HepG2 (cell line): ENCODE data around the gene SYS1. TPM values are rescaled to one million over a fixed set of nuclear protein-coding genes. Genes with fewer than 3 reads are reported as not detected.

Source experiments
- ZSCAN22 ChIP-seq: sonication (generic); formaldehyde crosslinking; IDR thresholded peaks from 2 replicates; pipeline ENCODE4 v1.4.0; 2020; ENCODE audit warnings: mild to moderate bottlenecking, missing genetic modification reagents
- polyA plus RNA-seq, 8 experiments: library from polyadenylated mRNA; depleted of rRNA in 3 of 8; stranded (reverse) in 7 of 8; unstranded in 1 of 8; fragments of >200 nt; fragmentation: Illumina TruSeq in 4 of 8; extraction: Trizol in 4 of 8; gene quantifications; 2 replicates each; pipeline versions ENCODE4 v1.2.1 to v1.2.3, GENCODE V29; 2011 to 2016; ENCODE audit warnings: low read depth in 4 of 8, missing spikeins in 1 of 8, mixed read lengths in 1 of 8; ENCODE audit not compliant: insufficient read depth in 1 of 8
- total RNA-seq, 5 experiments: library from RNA; depleted of rRNA; stranded (reverse); fragments of >200 nt; fragmentation: Illumina TruSeq; extraction: Trizol; gene quantifications; 2 replicates each; pipeline ENCODE4 v1.2.3, GENCODE V29; 2016; ENCODE audit warnings: low read depth in 1 of 5
- TF ChIP-seq, protein P1 (sequence below): sonication (generic); formaldehyde crosslinking; IDR thresholded peaks from 2 replicates; pipeline ENCODE4 v1.4.0; 2020; ENCODE audit warnings: mild to moderate bottlenecking, missing genetic modification reagents
- TF ChIP-seq, protein P2 (sequence below): sonication (generic); formaldehyde crosslinking; IDR thresholded peaks from 2 replicates; pipeline ENCODE4 v1.5.0; 2020; ENCODE audit warnings: mild to moderate bottlenecking, missing genetic modification reagents

The SYS1 gene
- total and polyA plus RNA-seq, 2 of the 13 experiments (the other 11 are each of a cell fraction or from before 2014, with no cell fraction given) = 38.3 to 65.6 TPM

DNA sequence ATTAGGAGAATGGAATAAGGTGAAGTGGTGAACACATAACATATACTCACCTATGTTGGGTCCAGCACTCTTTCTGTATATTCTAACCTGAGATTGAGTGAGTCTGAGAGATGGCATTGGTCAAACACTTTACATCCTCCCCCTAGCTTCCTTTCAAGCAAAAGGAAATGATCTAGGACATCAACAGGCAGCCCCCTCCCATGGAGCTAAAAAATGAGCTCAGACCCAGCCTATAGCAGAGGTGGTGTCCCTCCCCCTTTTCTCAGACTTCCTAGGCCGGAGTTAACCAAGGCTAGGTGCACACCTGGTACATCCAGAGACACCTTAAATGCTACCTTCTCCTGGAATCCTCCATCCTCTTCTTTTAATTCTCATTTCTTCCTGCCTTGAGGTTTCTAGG is 9.2 kb upstream of the SYS1 start (continued):
- TF ChIP-seq, protein P1, sequence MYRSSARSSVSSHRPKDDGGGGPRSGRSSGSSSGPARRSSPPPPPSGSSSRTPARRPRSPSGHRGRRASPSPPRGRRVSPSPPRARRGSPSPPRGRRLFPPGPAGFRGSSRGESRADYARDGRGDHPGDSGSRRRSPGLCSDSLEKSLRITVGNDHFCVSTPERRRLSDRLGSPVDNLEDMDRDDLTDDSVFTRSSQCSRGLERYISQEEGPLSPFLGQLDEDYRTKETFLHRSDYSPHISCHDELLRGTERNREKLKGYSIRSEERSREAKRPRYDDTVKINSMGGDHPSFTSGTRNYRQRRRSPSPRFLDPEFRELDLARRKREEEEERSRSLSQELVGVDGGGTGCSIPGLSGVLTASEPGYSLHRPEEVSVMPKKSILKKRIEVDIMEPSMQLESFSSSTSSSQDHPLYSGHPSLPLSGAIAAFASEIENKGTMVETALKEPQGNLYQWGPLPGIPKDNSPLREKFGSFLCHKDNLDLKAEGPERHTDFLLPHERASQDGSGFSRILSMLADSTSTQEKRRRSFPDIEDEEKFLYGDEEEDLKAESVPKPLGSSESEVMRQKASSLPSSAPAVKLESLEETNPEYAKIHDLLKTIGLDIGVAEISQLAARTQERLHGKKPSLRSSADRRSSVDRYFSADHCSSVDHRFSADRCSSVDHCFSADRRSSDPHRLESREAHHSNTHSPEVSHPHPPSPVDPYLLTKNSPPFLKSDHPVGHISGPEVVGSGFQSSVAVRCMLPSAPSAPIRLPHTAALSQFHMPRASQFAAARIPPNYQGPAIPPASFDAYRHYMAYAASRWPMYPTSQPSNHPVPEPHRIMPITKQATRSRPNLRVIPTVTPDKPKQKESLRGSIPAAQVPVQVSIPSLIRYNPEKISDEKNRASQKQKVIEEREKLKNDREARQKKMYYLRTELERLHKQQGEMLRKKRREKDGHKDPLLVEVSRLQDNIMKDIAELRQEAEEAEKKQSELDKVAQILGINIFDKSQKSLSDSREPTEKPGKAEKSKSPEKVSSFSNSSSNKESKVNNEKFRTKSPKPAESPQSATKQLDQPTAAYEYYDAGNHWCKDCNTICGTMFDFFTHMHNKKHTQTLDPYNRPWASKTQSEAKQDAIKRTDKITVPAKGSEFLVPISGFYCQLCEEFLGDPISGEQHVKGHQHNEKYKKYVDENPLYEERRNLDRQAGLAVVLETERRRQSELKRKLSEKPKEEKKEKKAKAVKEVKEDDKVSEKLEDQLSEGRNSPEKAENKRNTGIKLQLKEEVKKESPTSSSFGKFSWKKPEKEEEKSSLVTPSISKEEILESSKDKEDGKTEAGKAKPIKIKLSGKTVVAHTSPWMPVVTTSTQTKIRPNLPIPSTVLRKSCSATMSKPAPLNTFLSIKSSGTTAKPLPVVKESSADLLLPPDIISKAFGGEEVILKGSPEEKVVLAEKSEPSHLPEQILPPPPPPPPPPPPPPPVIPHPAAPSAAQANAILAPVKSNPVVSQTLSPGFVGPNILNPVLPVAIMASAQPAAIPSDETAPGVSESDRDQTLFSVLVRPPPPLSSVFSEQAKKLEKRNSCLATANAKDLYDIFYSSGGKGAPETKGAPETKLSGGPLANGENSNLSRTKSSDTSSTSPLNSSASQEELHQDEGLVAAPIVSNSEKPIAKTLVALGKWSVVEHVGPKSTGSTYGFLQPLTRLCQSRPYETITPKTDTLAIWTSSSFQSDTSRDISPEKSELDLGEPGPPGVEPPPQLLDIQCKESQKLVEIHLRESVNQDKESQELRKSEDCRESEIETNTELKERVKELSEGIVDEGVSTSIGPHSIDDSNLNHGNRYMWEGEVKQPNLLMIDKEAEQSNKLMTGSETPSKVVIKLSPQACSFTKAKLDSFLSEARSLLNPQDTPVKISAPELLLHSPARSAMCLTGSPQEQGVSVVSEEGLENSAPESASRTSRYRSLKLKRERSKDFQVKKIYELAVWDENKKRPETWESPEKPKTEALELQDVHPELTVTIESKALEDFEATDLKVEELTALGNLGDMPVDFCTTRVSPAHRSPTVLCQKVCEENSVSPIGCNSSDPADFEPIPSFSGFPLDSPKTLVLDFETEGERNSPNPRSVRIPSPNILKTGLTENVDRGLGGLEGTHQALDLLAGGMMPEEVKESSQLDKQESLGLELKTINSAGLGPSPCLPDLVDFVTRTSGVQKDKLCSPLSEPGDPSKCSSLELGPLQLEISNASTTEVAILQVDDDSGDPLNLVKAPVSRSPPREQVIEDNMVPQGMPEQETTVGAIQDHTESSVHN = no peak
- TF ChIP-seq, protein P2, sequence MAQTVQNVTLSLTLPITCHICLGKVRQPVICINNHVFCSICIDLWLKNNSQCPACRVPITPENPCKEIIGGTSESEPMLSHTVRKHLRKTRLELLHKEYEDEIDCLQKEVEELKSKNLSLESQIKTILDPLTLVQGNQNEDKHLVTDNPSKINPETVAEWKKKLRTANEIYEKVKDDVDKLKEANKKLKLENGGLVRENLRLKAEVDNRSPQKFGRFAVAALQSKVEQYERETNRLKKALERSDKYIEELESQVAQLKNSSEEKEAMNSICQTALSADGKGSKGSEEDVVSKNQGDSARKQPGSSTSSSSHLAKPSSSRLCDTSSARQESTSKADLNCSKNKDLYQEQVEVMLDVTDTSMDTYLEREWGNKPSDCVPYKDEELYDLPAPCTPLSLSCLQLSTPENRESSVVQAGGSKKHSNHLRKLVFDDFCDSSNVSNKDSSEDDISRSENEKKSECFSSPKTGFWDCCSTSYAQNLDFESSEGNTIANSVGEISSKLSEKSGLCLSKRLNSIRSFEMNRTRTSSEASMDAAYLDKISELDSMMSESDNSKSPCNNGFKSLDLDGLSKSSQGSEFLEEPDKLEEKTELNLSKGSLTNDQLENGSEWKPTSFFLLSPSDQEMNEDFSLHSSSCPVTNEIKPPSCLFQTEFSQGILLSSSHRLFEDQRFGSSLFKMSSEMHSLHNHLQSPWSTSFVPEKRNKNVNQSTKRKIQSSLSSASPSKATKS (CRISPR knock-in tag) = no peak
- no peak for TF ChIP-seq ZSCAN22 (CRISPR knock-in tag)
